ENCODE data around the gene FBXL2. TPM values are rescaled to one million over a fixed set of nuclear protein-coding genes. Genes with fewer than 3 reads are reported as not detected.
"Not testable (repeated sequence)": the region's sequence is repeated elsewhere in the genome, so short reads cannot be mapped to it uniquely, and the experiment has no call there.

The FBXL2 gene
- total RNA-seq, 2 experiments from 2014 or later = 0.06 TPM; not detected in 1

- BruUV-seq (replicated peaks) = no TSS peak
Observed at GRCh38 chr3:33331414-33331813, 54.2 kb downstream of the FBXL2 start.

GRCh38 chr3:33334364-33334763 is 57.1 kb downstream of the FBXL2 start:
- DNase-seq (ENCODE audit: low spot score) = no peak
- no peak for TF ChIP-seq EZH2phosphoT487 (IDR thresholded peaks at IDR 0.05; ENCODE audit: borderline replicate concordance, low read depth, low read length)
- TF ChIP-seq CTCF (conservative IDR thresholded peaks at IDR 0.05; ENCODE audit: low read length) = no peak
- Histone ChIP-seq H3K36me3 (ENCODE audit: insufficient read depth, low read length) (no peaks in the 10 kb centered on the region), H3K27ac (ENCODE audit: low read depth, low read length, poor library complexity, severe bottlenecking) (no peak overlapping the region), H3K4me2 (ENCODE audit: low read length) (no peak overlapping the region), H3K4me1 (ENCODE audit: insufficient read depth, low read length, poor library complexity, severe bottlenecking) (no peaks in the 10 kb centered on the region), H3K79me2 (ENCODE audit: insufficient read depth, low read depth, low read length) (no peaks in the 10 kb centered on the region), H3K9me3 (ENCODE audit: low read length) (no peaks in the 10 kb centered on the region), H3K4me3 (ENCODE audit: low read depth, low read length, poor library complexity, severe bottlenecking) (no peak overlapping the region), H3K9me2 (ENCODE audit: insufficient read depth, low read length) (no peaks in the 10 kb centered on the region), H4K20me1 (ENCODE audit: insufficient read depth, low read length) (no peaks in the 10 kb centered on the region), H2AFZ (ENCODE audit: low read length) (no peak overlapping the region)
- ChIA-PET CTCF (ENCODE audit: unreplicated experiment) (no interaction called here), POLR2A (interaction anchor here (0.7 kb wide), 1 partner anchor 1305 kb away, joined by 3 read pairs; no protein-coding TSS in a partner anchor)
- BruUV-seq (replicated peaks) = no TSS peak
- intact Hi-C loops (cut with micrococcal nuclease; ENCODE audit: unreplicated experiment) = no loop called here

More at GRCh38 chr3:33331414-33331813, 54.2 kb downstream of the FBXL2 start:
- DNase-seq (ENCODE audit: low spot score) = no peak
- intact Hi-C loops (cut with micrococcal nuclease; ENCODE audit: unreplicated experiment) = no loop called here
- CTCF ChIA-PET (ENCODE audit: unreplicated experiment) = no interaction called here
- H3K9me3 ChIP-seq (ENCODE audit: low read length) = no peaks in the 10 kb centered on the region
- H3K36me3 ChIP-seq (ENCODE audit: insufficient read depth, low read length) = no peaks in the 10 kb centered on the region
- no peaks in the 10 kb centered on the region for H3K79me2 ChIP-seq (ENCODE audit: insufficient read depth, low read depth, low read length)
- no peak overlapping the region for H3K27ac ChIP-seq (ENCODE audit: low read depth, low read length, poor library complexity, severe bottlenecking)
- no peak overlapping the region for H3K4me2 ChIP-seq (ENCODE audit: low read length)
- no peaks in the 10 kb centered on the region for H4K20me1 ChIP-seq (ENCODE audit: insufficient read depth, low read length)
- H3K4me1 ChIP-seq (ENCODE audit: insufficient read depth, low read length, poor library complexity, severe bottlenecking) = no peaks in the 10 kb centered on the region
- H3K4me3 ChIP-seq (ENCODE audit: low read depth, low read length, poor library complexity, severe bottlenecking) = no peak overlapping the region
- no peaks in the 10 kb centered on the region for H3K9me2 ChIP-seq (ENCODE audit: insufficient read depth, low read length)
- POLR2A ChIA-PET = no interaction called here
- TF ChIP-seq CTCF (conservative IDR thresholded peaks at IDR 0.05; ENCODE audit: low read length) = no peak
- no peak for TF ChIP-seq EZH2phosphoT487 (IDR thresholded peaks at IDR 0.05; ENCODE audit: borderline replicate concordance, low read depth, low read length)
- no peak overlapping the region for H2AFZ ChIP-seq (ENCODE audit: low read length)

- H3K79me2 ChIP-seq (ENCODE audit: insufficient read depth, low read depth, low read length); BruUV-seq (replicated peaks); H3K9me3 ChIP-seq (ENCODE audit: low read length); DNase-seq (ENCODE audit: low spot score); H4K20me1 ChIP-seq (ENCODE audit: insufficient read depth, low read length); H3K4me1 ChIP-seq (ENCODE audit: insufficient read depth, low read length, poor library complexity, severe bottlenecking); intact Hi-C loops (cut with micrococcal nuclease; ENCODE audit: unreplicated experiment); H3K36me3 ChIP-seq (ENCODE audit: insufficient read depth, low read length); H3K4me3 ChIP-seq (ENCODE audit: low read depth, low read length, poor library complexity, severe bottlenecking); H3K9me2 ChIP-seq (ENCODE audit: insufficient read depth, low read length); H2AFZ ChIP-seq (ENCODE audit: low read length); H3K27ac ChIP-seq (ENCODE audit: low read depth, low read length, poor library complexity, severe bottlenecking); H3K4me2 ChIP-seq (ENCODE audit: low read length): not testable (repeated sequence)
- ChIA-PET POLR2A (interaction anchor here (0.7 to 1.1 kb wide), 2 partner anchors 217 to 350 kb away, joined by 3 read pairs; no protein-coding TSS in a partner anchor), CTCF (ENCODE audit: unreplicated experiment) (interaction anchor here (0.5 kb wide), 1 partner anchor 11 kb away, joined by 3 read pairs; no protein-coding TSS in a partner anchor)
Observed at GRCh38 chr3:33338936-33339465, 61.8 kb downstream of the FBXL2 start.

Measured in OCI-LY7 (cell line).